Esophagus squamous epithelium (tissue), 5 donors: ENCODE data around the gene CTNNA3. TPM values are rescaled to one million over a fixed set of nuclear protein-coding genes. Genes with fewer than 3 reads are reported as not detected.

Experiments
- DNase-seq: peaks from one replicate; lab custom pipeline; 2025; lab: John Stamatoyannopoulos, UW
- H3K27ac ChIP-seq, 4 donors: fragments of 200-600 bp; sonication (generic); one replicate each; pipeline ENCODE4 v1.5.1; 2016 to 2019; ENCODE audit warnings: mild to moderate bottlenecking in 1 of 4
- H3K27me3 ChIP-seq, 4 donors: fragments of 200-600 bp; sonication (generic); 1 replicate in 3 of 4; 2 replicates in 1 of 4; pipeline versions ENCODE4 v1.5.1 to v1.6.0; 2017 to 2021; ENCODE audit warnings: antibody characterized with exemption in 1 of 4
- H3K36me3 ChIP-seq, 3 donors: fragments of 200-600 bp; sonication (generic); one replicate each; pipeline ENCODE4 v1.5.1; 2016 to 2019
- H3K4me1 ChIP-seq, 3 donors: fragments of 200-600 bp; sonication (generic); one replicate each; pipeline ENCODE4 v1.5.1; 2017 to 2019
- H3K4me3 ChIP-seq, 4 donors: fragments of 200-600 bp; sonication (generic); 1 replicate in 3 of 4; 2 replicates in 1 of 4; pipeline ENCODE4 v1.5.1; 2016 to 2019; ENCODE audit warnings: mild to moderate bottlenecking in 2 of 4, moderate library complexity in 1 of 4
- H3K9me3 ChIP-seq, 3 donors: fragments of 200-600 bp; sonication (generic); one replicate each; pipeline ENCODE4 v1.5.1; 2016 to 2019
- CTCF ChIP-seq, 6 experiments: fragments of 450-650 bp in 4 of 6; fragments of 200-600 bp in 2 of 6; sonication (generic) in 2 of 6; IDR thresholded peaks; one replicate each; pipeline ENCODE4 v1.5.1; 2016 to 2019; ENCODE audit warnings: antibody characterized with exemption in 6 of 6, mild to moderate bottlenecking in 4 of 6, moderate library complexity in 4 of 6
- POLR2A ChIP-seq, 4 donors: fragments of 450-650 bp; IDR thresholded peaks; one replicate each; pipeline ENCODE4 v1.6.1; 2017; ENCODE audit warnings: antibody characterized with exemption in 4 of 4, mild to moderate bottlenecking in 4 of 4, moderate library complexity in 3 of 4
- WGBS, 2 donors: methylation state at CpG; one replicate each; pipeline ENCODE4 v1.1.5; 2018; 5-methylcytosine and 5-hydroxymethylcytosine counted together
- intact Hi-C: fragments of 100-400 bp; cut with DNase I; formaldehyde crosslinking; loops from one replicate; pipeline ENCODE4 v1.15.0; 2022
- total RNA-seq, 4 donors: library from RNA; depleted of rRNA; stranded (reverse); fragments of >200 nt; gene quantifications; one replicate each; pipeline ENCODE4 v1.1.0, GENCODE V29; 2016
- donor health status: DM: yes; HTN: yes; CAD: no.

CTNNA3 gene
- total RNA-seq, 4 donors from 2014 or later = 0.29 to 1.9 (median 0.61) TPM; not detected in 1

GRCh38 chr10:66102756-66103155, 1593.2 kb downstream of the CTNNA3 start:
- intact Hi-C loops = no loop called here
- TF ChIP-seq POLR2A (IDR thresholded peaks at IDR 0.05) (no peak), CTCF (IDR thresholded peaks at IDR 0.05) (no peak)
- WGBS, 2 donors = 56 to 74% methylated on average over 3 of the region's 3 CpGs

GRCh38 chr10:66098595-66099480, 1597.2 kb downstream of the CTNNA3 start:
- WGBS, 2 donors = 39 to 42% methylated on average over 6 of the region's 6 CpGs
- H3K4me1 ChIP-seq = no peaks in the 10 kb centered on the region
- no peaks in the 10 kb centered on the region for H3K27me3 ChIP-seq
- no peak for DNase-seq
- intact Hi-C loops = no loop called here
- H3K9me3 ChIP-seq = no peaks in the 10 kb centered on the region
- H3K4me3 ChIP-seq = no peak overlapping the region
- TF ChIP-seq CTCF (IDR thresholded peaks at IDR 0.05) (no peak), POLR2A (IDR thresholded peaks at IDR 0.05) (no peak)
- no peaks in the 10 kb centered on the region for H3K36me3 ChIP-seq
- H3K27ac ChIP-seq = no peak overlapping the region

More at GRCh38 chr10:66102756-66103155, 1593.2 kb downstream of the CTNNA3 start:
- H3K4me3 ChIP-seq = no peak overlapping the region
- H3K36me3 ChIP-seq = no peaks in the 10 kb centered on the region
- no peak for DNase-seq
- H3K27ac ChIP-seq = no peak overlapping the region
- no peaks in the 10 kb centered on the region for H3K9me3 ChIP-seq
- H3K4me1 ChIP-seq = no peaks in the 10 kb centered on the region
- no peaks in the 10 kb centered on the region for H3K27me3 ChIP-seq

GRCh38 chr10:66095610-66096009, 1600.4 kb downstream of the CTNNA3 start:
- Histone ChIP-seq H3K27me3 (no peaks in the 10 kb centered on the region), H3K27ac (no peak overlapping the region), H3K4me3 (no peak overlapping the region), H3K4me1 (no peaks in the 10 kb centered on the region), H3K9me3 (no peaks in the 10 kb centered on the region), H3K36me3 (no peaks in the 10 kb centered on the region)
- 21 to 40% methylated on average over 2 of the region's 2 CpGs for WGBS, 2 donors
- no peak for TF ChIP-seq POLR2A (IDR thresholded peaks at IDR 0.05)
- TF ChIP-seq CTCF (IDR thresholded peaks at IDR 0.05) = no peak
- intact Hi-C loops = no loop called here
- DNase-seq = no peak

- no peaks in the 10 kb centered on the region for H3K36me3 ChIP-seq
- H3K4me1 ChIP-seq = no peaks in the 10 kb centered on the region
- 4% methylated on average over 1 of the region's 1 CpG for WGBS, 2 donors
- intact Hi-C loops = no loop called here
- no peak overlapping the region for H3K4me3 ChIP-seq
- no peak overlapping the region for H3K27ac ChIP-seq
- TF ChIP-seq CTCF (IDR thresholded peaks at IDR 0.05) (no peak), POLR2A (IDR thresholded peaks at IDR 0.05) (no peak)
- DNase-seq = no peak
- no peaks in the 10 kb centered on the region for H3K9me3 ChIP-seq
- H3K27me3 ChIP-seq = no peaks in the 10 kb centered on the region
These were observed 1610.1 kb downstream of the CTNNA3 start for GRCh38 chr10:66085906-66086305.

- DNase-seq = no peak
- no peak overlapping the region for H3K27ac ChIP-seq
- no peaks in the 10 kb centered on the region for H3K4me1 ChIP-seq
- H3K36me3 ChIP-seq = no peaks in the 10 kb centered on the region
- H3K9me3 ChIP-seq = no peaks in the 10 kb centered on the region
- intact Hi-C loops = no loop called here
- WGBS, 2 donors = 62 to 71% methylated on average over 2 of the region's 2 CpGs
- no peak for TF ChIP-seq POLR2A (IDR thresholded peaks at IDR 0.05)
- TF ChIP-seq CTCF (IDR thresholded peaks at IDR 0.05) = no peak
- H3K4me3 ChIP-seq = no peak overlapping the region
- H3K27me3 ChIP-seq = no peaks in the 10 kb centered on the region
These were observed 1624.1 kb downstream of the CTNNA3 start for GRCh38 chr10:66071907-66072306.
